ENCODE measurements around the gene DOP1A.

GRCh38 chr6:83153883-83154521 is 86.5 kb downstream of the DOP1A start:
- TF ChIP-seq POLR2AphosphoS5 (IDR thresholded peaks at IDR 0.05; ENCODE audit: low read depth, low read length) (no peak), TAF1 (IDR thresholded peaks at IDR 0.05; ENCODE audit: borderline replicate concordance, insufficient read depth, low read length) (no peak), REST (IDR thresholded peaks at IDR 0.05; ENCODE audit: insufficient read depth in 1 of 2, low read depth in 2 of 2, low read length in 2 of 2) (no peak), SIN3A (IDR thresholded peaks at IDR 0.05; ENCODE audit: borderline replicate concordance, insufficient read depth, low read length) (no peak)
